Glomerular endothelial cell (primary cell): ENCODE data around the gene CCSER2. TPM values are rescaled to one million over a fixed set of nuclear protein-coding genes. Genes with fewer than 3 reads are reported as not detected.
"Not testable (repeated sequence)": the region's sequence is repeated elsewhere in the genome, so short reads cannot be mapped to it uniquely, and the experiment has no call there.

ENCODE experiments used
- DNase-seq: peaks from one replicate; pipeline ENCODE4 v3.0.0-alpha.2; 2011; ENCODE audit warnings: low read depth, low spot score; ENCODE audit errors: extremely low read depth
- total RNA-seq: library from RNA; depleted of rRNA; stranded (reverse); fragments of >200 nt; gene quantifications from 2 replicates; pipeline ENCODE4 v1.2.3, GENCODE V29; 2015

The CCSER2 gene
- total RNA-seq, 1 donor from 2014 or later: 44.9 TPM

- DNase-seq: peak; percentile 39
These were observed 101.6 kb downstream of the CCSER2 start for GRCh38 chr10:84429926-84430520.

DNA sequence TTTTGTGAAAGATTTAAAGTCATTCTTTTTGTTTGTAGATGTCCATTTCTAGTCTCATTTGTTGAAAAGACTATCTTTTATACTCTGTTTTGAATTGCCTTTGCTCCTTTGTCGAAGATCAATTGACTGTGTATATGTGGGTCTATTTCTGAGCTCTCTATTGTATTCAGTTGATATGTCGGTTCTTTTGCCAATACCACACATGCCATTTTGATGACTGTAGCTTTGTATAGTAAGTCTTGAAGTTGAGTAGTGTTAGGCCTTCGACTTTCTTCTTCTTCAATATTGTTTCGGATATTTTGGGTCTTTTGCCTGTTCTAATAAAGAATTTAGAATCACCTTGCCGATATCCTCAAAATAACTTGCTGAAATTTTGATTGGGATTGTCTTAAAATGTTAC lies 104.5 kb downstream of the CCSER2 start:
- DNase-seq: no peak

DNA sequence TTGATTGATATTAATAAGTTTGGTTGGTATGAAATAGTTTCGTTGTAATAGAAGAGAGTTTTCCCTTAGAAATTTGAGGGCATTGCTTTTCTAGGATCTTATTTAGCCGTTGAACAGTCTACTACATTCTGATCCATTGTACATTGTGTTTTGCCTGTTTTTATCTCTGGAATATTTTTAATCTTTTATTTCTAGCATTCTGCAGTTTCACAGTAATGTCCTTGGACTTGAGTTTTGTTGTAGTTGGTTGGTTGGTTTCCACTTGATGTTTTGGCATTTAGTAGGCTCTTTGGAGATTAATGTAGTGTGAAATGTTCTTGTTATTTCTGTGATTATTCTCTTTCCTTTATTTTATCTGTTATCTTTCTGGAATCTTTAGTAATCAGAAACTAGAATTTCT lies 112.4 kb downstream of the CCSER2 start:
- DNase-seq: no peak

- no peak for DNase-seq
These were observed 119.5 kb downstream of the CCSER2 start for GRCh38 chr10:84447701-84448400.

DNA sequence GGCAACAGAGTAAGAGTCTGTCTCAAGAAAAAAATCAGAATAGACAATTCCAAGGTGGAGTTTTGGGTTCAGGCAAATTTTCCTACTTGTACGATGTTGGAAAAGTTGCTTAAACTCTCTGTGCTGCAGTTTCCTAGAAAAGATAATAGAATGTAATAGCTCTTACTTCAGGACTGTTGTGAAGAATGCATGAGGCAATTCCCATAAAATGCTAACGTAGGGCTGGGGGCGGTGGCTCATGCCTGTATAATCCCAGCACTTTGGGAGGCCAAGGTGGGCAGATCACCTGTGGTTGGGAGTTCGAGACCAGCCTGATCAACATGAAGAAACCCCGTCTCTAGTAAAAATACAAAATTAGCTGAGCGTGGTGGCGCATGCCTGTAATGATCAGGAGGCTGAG lies 121.0 kb downstream of the CCSER2 start:
- DNase-seq: not testable (repeated sequence)

- no peak for DNase-seq
These were observed 123.6 kb downstream of the CCSER2 start for GRCh38 chr10:84452003-84452402.

- DNase-seq: no peak
These were observed 124.9 kb downstream of the CCSER2 start for GRCh38 chr10:84453303-84453702.

- no peak for DNase-seq
These were observed 127.7 kb downstream of the CCSER2 start for GRCh38 chr10:84456126-84456525.

GRCh38 chr10:84460520-84460919 lies 132.1 kb downstream of the CCSER2 start:
- DNase-seq: no peak

DNA sequence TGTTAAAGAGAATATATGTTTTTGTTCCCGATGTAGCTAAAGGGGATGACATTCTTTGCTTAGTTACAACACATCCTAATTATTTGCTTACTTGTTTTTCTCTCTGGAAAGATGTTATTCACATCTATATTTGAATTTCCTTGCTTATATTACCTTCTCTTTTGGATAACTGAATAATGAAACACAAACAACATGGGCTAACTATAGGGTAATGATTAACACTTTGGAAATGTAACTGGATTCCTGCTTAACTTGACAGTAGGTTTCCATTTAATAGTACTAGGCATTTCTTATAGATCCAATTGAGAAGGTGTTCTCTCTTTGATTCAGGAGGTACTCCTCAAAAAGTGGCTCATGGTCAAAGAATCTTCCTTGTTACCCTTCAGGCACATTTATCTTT lies 141.1 kb downstream of the CCSER2 start:
- DNase-seq: no peak

- no peak for DNase-seq
These were observed 144.7 kb downstream of the CCSER2 start for GRCh38 chr10:84473136-84473535.

GRCh38 chr10:84477398-84478128 lies 149.2 kb downstream of the CCSER2 start:
- no peak for DNase-seq

DNA sequence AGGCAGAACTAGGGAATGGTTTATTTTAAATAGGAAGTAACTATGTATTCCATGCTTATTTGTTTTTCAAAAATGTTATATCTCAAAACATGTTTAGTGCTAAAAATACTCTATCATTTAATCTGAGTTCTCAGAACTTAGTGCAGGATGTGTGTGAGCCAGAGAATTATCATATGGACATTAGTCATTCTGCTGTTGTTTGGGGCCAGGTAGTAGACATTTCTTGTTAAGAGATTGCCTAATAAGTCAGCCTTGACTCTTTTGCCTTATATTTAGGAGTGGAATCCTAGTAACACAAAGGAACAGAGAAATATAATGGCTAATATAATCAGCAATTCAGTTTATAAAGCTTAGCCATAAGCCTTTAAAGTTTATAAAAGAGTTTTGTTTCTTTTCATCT lies 149.8 kb downstream of the CCSER2 start:
- no peak for DNase-seq

GRCh38 chr10:84478679-84479078 lies 150.3 kb downstream of the CCSER2 start:
- no peak for DNase-seq

GRCh38 chr10:84484541-84484940 lies 156.2 kb downstream of the CCSER2 start:
- no peak for DNase-seq

DNA sequence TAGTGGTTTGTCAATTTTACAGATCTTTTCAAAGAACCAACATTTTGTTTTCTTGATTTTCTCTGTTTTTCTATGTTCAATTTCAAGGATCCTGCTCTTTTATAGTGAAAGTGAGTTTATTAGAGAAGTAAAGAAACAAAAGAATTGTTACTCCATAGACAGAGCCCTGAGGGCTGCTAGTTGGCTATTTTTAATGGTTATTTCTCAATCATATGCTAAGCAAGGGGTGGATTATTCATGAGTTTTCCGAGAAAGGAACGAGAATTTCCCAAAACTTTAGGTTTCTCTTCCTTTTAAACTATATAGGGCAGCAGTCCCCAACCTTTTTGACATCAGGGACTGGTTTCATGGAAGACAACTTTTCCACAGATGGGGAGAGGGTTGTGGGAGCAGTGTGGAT lies 165.0 kb downstream of the CCSER2 start:
- no peak for DNase-seq

DNA sequence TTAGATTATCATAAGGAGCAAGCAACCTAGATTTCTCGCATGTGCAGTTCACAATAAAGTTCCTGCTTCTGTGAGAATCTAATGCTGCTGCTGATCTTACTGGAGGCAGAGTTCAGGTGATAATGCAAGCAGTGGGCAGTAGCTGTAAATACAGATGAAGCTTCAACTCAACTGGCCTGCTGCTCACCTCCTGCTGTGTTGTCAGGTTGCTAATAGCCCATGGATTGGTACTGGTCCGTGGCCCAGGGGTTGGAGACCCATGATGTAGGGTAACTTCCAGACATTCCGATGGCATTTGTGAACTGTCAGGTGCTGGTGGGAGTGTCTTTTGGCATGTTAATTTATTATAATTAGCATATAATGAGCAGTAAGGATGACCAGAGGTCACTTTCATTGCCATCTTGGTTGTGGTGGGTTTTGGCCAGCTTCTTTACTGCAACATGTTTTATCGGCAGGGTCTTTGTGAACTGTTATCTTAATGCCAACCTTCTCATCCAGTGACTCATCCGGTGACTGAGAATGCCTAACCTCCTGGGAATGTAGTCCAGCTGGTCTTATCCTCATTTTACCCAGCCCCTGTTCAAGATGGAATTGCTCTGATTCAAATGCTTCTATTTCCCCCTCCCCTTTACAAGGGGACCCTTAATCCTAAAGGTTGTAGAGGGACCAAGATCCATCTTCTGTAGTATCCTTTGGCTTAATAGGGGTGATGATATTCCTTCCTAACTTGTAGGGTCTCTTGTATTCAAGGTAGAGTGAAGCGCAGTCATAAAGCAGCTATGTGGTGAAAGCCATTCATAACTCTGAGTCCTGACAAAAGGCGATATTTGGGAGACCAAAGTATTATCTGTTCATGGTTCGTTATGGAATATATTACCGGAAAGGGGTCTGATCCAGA lies 165.8 kb downstream of the CCSER2 start:
- no peak for DNase-seq

- DNase-seq: no peak
These were observed 166.4 kb downstream of the CCSER2 start for GRCh38 chr10:84494849-84495180.

DNA sequence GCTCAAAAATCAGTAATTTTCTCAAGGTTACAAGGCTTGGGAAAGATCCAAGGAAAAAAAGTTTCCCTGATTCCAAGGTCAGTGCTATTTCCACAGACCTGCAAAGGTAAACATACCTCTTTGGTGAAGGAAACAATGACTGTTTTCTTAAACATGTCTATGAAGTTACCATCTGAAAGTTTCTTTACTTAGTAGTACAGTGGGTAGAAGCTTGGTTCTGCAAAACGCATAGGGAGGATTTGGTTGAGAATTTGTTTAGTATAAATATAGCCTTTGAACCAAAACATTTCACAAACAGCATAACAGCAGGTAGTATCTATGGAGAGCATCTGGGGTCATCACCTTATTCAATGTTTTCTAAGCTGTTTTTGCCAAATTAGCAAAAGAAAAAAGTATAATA lies 169.6 kb downstream of the CCSER2 start:
- DNase-seq: no peak

DNA sequence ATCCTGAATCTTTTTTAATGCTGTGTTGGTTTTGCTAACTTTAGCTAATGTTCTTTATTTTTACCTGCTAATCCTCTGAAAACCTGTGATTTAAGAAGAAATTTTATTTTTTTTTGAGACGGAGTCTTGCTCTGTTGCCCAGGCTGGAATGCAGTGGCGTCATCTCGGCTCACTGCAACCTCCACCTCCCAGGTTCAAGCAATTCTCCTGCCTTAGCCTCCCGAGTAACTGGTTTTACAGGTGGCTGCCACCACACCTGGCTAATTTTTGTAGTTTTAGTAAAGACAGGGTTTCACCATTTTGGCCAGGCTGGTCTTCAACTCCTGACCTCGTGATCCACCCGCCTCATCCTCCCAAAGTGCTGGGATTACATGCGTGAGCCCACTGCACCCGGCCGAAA lies 170.7 kb downstream of the CCSER2 start:
- not testable (repeated sequence) for DNase-seq

- DNase-seq: no peak
These were observed 171.5 kb downstream of the CCSER2 start for GRCh38 chr10:84499846-84500245.
